ENCODE results near the gene STAT4. TPM values are rescaled to one million over a fixed set of nuclear protein-coding genes. Genes with fewer than 3 reads are reported as not detected.

Gene STAT4
- polyA plus RNA-seq, 1 donor (not counting 4 experiments of a cell fraction or from before 2014, with no cell fraction given) = 2.0 TPM

DNA sequence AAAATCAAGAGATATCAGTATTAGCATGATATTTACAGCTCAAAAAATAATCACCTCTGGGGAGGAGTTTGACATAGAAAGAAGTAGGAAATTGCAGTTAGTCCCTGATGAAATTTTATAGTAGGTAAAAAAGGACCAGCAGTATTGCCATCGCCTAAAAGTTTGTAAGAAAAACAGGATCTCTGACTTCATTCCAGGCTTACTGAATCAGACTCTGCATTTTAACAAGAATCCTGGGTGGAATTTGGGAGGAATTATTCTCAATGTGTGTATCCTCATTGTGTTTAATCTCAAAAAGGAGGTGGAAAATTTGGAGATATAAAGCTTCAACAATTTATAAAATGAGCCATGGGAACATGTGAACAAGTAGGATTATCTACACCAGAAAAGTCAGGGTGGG lies 105.7 kb downstream of the STAT4 start:
- H3K4me3 ChIP-seq (ENCODE audit: control insufficient read depth in 2 of 3, extremely low read depth in 1 of 3, insufficient read depth in 2 of 3, low read depth in 1 of 3, low read length in 3 of 3) = no peak overlapping the region
- H3K4me2 ChIP-seq (ENCODE audit: control insufficient read depth, extremely low read depth, insufficient read depth, low read depth, low read length) = no peak overlapping the region
- no peaks in the 10 kb centered on the region for H4K20me1 ChIP-seq (ENCODE audit: control insufficient read depth, extremely low read depth, insufficient read depth, low read length)
- no peak for DNase-seq (ENCODE audit: low read depth, low spot score)
- no peaks in the 10 kb centered on the region for H3K9me3 ChIP-seq (ENCODE audit: control insufficient read depth, low read depth, low read length)
- H3K9me1 ChIP-seq (ENCODE audit: control insufficient read depth, extremely low read depth, insufficient read depth, low read length) = no peaks in the 10 kb centered on the region
- no peaks in the 10 kb centered on the region for H3K79me2 ChIP-seq (ENCODE audit: control insufficient read depth, insufficient read depth, low read length)
- no peak overlapping the region for H3K9ac ChIP-seq (ENCODE audit: control insufficient read depth, extremely low read depth, insufficient read depth, low read length)
- TF ChIP-seq, protein P1, sequence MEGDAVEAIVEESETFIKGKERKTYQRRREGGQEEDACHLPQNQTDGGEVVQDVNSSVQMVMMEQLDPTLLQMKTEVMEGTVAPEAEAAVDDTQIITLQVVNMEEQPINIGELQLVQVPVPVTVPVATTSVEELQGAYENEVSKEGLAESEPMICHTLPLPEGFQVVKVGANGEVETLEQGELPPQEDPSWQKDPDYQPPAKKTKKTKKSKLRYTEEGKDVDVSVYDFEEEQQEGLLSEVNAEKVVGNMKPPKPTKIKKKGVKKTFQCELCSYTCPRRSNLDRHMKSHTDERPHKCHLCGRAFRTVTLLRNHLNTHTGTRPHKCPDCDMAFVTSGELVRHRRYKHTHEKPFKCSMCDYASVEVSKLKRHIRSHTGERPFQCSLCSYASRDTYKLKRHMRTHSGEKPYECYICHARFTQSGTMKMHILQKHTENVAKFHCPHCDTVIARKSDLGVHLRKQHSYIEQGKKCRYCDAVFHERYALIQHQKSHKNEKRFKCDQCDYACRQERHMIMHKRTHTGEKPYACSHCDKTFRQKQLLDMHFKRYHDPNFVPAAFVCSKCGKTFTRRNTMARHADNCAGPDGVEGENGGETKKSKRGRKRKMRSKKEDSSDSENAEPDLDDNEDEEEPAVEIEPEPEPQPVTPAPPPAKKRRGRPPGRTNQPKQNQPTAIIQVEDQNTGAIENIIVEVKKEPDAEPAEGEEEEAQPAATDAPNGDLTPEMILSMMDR (optimal IDR thresholded peaks at IDR 0.05 in 1 of 3, IDR thresholded peaks at IDR 0.05 in 1 of 3, conservative IDR thresholded peaks at IDR 0.05 in 1 of 3; ENCODE audit: extremely low read depth in 1 of 3, insufficient read depth in 2 of 3, low read length in 3 of 3) = no peak
- no peak for TF ChIP-seq EZH2 (IDR thresholded peaks at IDR 0.05; ENCODE audit: low read length)
- H2AFZ ChIP-seq (ENCODE audit: control insufficient read depth, low read length) = no peak overlapping the region
- dilution Hi-C loops (cut with MboI; ENCODE audit: extremely low pct_ligation_motif_present, low sequenced_read_pairs) = no loop called here
- no peaks in the 10 kb centered on the region for H3K36me3 ChIP-seq (ENCODE audit: control insufficient read depth in 2 of 2, extremely low read depth in 1 of 2, insufficient read depth in 2 of 2, low read length in 2 of 2)
- H3K27ac ChIP-seq (ENCODE audit: control insufficient read depth, insufficient read depth, low read length) = no peak overlapping the region
- no peak for FAIRE-seq
- H3K27me3 ChIP-seq (ENCODE audit: control insufficient read depth, extremely low read depth, insufficient read depth, low read length) = no peaks in the 10 kb centered on the region
- peaks cover 6% of the 10 kb centered on the region for H3K4me1 ChIP-seq (ENCODE audit: control insufficient read depth, extremely low read depth, insufficient read depth, low read length)

- Histone ChIP-seq H3K27ac (ENCODE audit: control insufficient read depth, insufficient read depth, low read length) (no peak overlapping the region), H3K9me3 (ENCODE audit: control insufficient read depth, low read depth, low read length) (no peaks in the 10 kb centered on the region), H3K79me2 (ENCODE audit: control insufficient read depth, insufficient read depth, low read length) (no peaks in the 10 kb centered on the region), H2AFZ (ENCODE audit: control insufficient read depth, low read length) (no peak overlapping the region), H3K27me3 (ENCODE audit: control insufficient read depth, extremely low read depth, insufficient read depth, low read length) (no peaks in the 10 kb centered on the region), H3K4me1 (ENCODE audit: control insufficient read depth, extremely low read depth, insufficient read depth, low read length) (peaks cover 10% of the 10 kb centered on the region), H3K9me1 (ENCODE audit: control insufficient read depth, extremely low read depth, insufficient read depth, low read length) (no peaks in the 10 kb centered on the region), H3K4me3 (ENCODE audit: control insufficient read depth in 2 of 3, extremely low read depth in 1 of 3, insufficient read depth in 2 of 3, low read depth in 1 of 3, low read length in 3 of 3) (no peak overlapping the region), H3K9ac (ENCODE audit: control insufficient read depth, extremely low read depth, insufficient read depth, low read length) (no peak overlapping the region), H4K20me1 (ENCODE audit: control insufficient read depth, extremely low read depth, insufficient read depth, low read length) (no peaks in the 10 kb centered on the region), H3K36me3 (ENCODE audit: control insufficient read depth in 2 of 2, extremely low read depth in 1 of 2, insufficient read depth in 2 of 2, low read length in 2 of 2) (no peaks in the 10 kb centered on the region), H3K4me2 (ENCODE audit: control insufficient read depth, extremely low read depth, insufficient read depth, low read depth, low read length) (no peak overlapping the region)
- no peak for TF ChIP-seq EZH2 (IDR thresholded peaks at IDR 0.05; ENCODE audit: low read length)
- TF ChIP-seq, protein P1 (optimal IDR thresholded peaks at IDR 0.05 in 1 of 3, IDR thresholded peaks at IDR 0.05 in 1 of 3, conservative IDR thresholded peaks at IDR 0.05 in 1 of 3; ENCODE audit: extremely low read depth in 1 of 3, insufficient read depth in 2 of 3, low read length in 3 of 3) = no peak
- dilution Hi-C loops (cut with MboI; ENCODE audit: extremely low pct_ligation_motif_present, low sequenced_read_pairs) = no loop called here
- DNase-seq (ENCODE audit: low read depth, low spot score) = no peak
- no peak for FAIRE-seq
Measured at GRCh38 chr2:191043438-191043837, 107.4 kb downstream of the STAT4 start.

Data from keratinocyte (primary cell).